Skin of body (tissue), 2 donors: ENCODE data around the gene ANKRD17. TPM values are rescaled to one million over a fixed set of nuclear protein-coding genes. Genes with fewer than 3 reads are reported as not detected.
"Not testable (repeated sequence)": the region's sequence is repeated elsewhere in the genome, so short reads cannot be mapped to it uniquely, and the experiment has no call there.

Experiments
- DNase-seq: peaks from one replicate; lab custom pipeline; 2025; lab: John Stamatoyannopoulos, UW
- total RNA-seq: library from RNA; depleted of rRNA; stranded (reverse); fragments of >200 nt; gene quantifications from one replicate; pipeline ENCODE4 v1.2.3, GENCODE V29; 2014

ANKRD17 gene
- total RNA-seq, 1 donor from 2014 or later, result 54.0 TPM

GRCh38 chr4:73248821-73249220, 9.8 kb downstream of the ANKRD17 start:
- DNase-seq, result no peak

DNA sequence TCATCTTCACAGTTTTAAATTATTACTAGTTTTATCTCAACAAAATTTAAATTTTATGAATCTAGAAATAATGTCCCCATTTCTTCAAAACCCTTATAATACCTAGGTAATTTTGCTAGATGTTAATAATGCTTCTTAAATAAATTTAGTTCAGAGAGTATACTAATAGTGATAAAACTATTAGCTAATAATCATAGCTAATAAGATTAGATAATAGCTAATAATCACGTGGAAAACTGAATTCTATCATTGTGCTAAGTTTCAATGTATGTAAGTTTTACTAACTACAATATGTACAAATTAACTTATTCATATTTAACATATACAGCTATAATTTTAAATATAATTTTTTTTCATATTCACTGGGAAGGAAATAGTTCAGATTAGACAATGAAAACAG, 10.2 kb downstream of the ANKRD17 start:
- no peak for DNase-seq

DNA sequence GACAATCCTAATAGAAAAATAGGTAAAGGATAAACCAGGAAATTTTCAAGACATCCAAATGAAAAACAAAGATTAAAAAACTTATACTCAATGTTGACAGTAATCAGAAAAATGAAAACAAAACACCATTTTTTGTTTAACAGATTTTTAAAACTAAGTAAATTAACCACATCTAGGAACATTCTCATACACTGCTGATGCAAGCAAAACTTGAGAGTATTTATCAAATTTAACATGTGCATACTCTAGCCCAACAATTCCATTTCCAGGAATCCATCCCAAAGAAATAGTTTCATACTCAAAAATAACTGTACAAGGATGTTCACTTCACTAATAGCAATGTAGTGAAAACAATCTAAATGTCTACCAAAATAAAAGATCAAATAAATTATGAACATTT, 11.5 kb downstream of the ANKRD17 start:
- no peak for DNase-seq

GRCh38 chr4:73245955-73246354, 12.6 kb downstream of the ANKRD17 start:
- DNase-seq, result no peak

DNA sequence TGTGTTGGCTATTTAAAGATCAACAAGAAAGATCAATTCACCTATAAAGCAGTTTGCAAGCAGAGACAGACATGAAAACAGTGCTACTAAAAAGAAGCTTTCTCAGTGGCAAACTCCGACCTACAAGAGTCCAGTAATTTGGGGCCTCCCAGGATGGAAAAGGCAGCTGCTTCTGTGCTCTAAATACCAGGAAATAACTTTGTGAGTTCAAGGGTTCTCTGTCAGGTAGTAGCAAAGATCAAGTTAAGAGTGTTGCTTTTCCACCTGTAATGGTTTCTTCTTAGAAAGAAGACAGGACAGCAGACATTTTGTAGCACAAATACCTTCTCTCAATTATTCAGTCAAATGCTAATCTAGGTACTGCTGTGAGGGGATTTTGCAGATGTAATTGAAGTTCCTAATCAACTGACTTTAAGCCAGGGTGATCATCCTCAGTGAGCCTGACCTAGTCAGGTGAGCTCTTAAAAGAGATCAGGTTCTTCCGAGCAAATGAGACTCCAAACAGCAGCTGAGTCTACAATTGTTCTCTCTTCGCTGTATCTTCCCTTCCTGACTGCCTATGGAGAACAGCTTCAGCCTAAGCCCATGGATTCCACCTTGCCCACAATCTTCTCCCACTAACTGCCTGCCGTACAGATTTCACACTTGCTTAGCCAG, 13.5 kb downstream of the ANKRD17 start:
- no peak for DNase-seq

GRCh38 chr4:73237044-73237443, 21.6 kb downstream of the ANKRD17 start:
- no peak for DNase-seq

DNA sequence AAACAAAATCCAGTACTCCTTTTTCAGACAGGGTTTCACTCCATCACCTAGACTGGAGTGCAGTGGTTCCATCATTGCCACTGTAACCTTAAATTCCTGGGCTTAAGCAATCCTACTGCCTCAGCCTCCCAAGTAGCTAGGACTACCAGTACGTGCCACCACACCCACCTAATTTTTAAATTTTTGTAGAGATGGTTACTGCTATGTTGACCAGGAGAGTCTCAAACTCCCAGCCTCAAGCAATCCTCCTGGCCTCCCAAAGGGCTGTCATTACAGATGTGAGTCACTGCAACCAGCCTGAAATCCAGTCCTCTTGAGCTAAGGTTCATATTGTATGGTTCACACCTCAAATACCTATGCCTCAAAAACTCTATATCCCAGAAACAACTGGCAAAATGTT, 22.4 kb downstream of the ANKRD17 start:
- DNase-seq, result no peak

GRCh38 chr4:73234712-73235111, 23.9 kb downstream of the ANKRD17 start:
- no peak for DNase-seq

GRCh38 chr4:73231518-73232487, 26.8 kb downstream of the ANKRD17 start:
- no peak for DNase-seq

- DNase-seq, result no peak
Observed at GRCh38 chr4:73230865-73231517, 27.6 kb downstream of the ANKRD17 start.

DNA sequence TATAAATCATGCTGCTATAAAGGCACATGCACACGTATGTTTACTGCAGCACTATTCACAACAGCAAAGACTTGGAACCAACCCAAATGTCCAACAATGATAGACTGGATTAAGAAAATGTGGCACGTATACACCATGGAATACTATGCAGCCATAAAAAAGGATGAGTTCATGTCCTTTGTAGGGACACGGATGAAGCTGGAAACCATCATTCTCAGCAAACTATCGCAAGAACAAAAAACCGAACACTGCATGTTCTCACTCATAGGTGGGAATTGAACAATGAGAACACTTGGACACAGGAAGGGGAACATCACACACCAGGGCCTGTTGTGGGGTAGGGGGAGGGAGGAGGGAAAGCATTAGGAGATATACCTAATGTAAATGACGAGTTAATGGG, 29.8 kb downstream of the ANKRD17 start:
- not testable (repeated sequence) for DNase-seq

GRCh38 chr4:73224886-73225285, 33.7 kb downstream of the ANKRD17 start:
- DNase-seq, result no peak

- no peak for DNase-seq
Observed at GRCh38 chr4:73223258-73223650, 35.3 kb downstream of the ANKRD17 start.

- DNase-seq, result peak; percentile 99
Observed at GRCh38 chr4:73222466-73223257, 35.9 kb downstream of the ANKRD17 start.

DNA sequence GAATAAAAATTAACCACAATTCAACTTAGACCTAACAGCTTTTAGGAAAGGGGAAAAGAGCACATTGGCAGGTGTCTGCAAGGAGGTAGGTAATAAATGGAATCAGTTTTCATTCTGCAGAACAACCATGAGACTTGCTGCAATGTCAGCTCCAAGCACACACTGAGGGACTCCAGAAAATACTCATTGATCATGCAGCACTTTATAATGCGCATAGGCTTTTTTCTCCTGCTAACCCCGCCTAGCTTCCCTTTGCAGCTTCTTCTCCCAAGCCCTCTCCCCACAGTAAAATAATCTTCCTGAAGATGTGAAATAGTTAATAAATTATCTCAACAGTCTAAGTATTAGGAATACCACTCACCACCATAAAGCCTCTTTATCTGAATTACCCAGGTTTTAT, 36.9 kb downstream of the ANKRD17 start:
- DNase-seq, result no peak

GRCh38 chr4:73220815-73221214, 37.8 kb downstream of the ANKRD17 start:
- no peak for DNase-seq

GRCh38 chr4:73213916-73214653, 44.5 kb downstream of the ANKRD17 start:
- no peak for DNase-seq

DNA sequence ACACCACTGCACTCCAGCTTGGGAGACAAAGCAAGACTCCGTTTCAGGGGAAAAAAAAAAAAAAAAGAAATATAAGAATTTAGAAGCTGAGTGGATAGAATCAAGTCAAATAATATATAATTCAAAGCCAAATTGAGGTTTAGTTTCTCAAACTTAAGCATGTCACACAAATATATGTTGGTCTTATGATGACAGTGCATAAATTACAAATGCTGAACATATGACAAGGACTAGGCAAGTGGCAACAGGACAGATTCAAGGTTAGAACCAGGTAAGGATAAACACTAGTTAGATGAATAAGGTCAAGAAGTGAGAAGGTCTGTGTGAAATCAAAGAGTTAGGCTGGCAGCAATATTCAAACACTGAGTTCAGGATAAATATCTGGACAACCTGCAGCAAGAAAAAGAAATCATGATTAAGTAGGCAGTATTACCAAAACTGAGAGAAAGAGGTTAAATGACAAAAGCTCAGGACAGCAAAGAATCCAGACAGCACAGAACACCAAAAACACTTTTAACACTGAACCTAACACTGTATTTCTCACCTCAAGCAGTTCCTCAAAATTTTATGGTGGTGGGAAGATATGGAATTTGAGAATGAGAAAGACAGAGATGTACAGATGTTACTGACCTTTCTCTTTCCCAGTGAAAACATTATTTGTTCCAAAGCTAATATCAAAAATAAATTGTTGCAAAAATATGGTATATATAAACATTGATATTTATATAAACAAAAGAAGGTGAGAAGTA, 45.4 kb downstream of the ANKRD17 start:
- DNase-seq, result no peak

DNA sequence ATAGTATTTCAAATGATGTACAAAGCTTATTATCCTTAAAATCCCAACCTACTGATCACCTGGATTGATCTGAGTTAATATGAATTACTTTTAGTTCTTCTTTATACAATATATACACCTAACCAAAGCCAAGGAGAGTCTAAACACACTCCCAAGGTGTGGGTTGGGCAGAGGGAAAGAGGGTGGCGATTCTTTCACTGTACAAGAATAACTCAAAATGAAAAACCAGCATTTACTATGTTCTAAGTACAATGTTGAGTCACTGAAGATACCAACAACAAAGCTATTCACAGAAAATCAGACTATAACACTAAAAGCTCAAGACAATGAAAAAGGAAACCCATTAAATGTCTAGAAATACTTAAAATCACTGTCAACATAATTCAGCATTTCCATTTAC, 46.6 kb downstream of the ANKRD17 start:
- DNase-seq, result no peak

DNA sequence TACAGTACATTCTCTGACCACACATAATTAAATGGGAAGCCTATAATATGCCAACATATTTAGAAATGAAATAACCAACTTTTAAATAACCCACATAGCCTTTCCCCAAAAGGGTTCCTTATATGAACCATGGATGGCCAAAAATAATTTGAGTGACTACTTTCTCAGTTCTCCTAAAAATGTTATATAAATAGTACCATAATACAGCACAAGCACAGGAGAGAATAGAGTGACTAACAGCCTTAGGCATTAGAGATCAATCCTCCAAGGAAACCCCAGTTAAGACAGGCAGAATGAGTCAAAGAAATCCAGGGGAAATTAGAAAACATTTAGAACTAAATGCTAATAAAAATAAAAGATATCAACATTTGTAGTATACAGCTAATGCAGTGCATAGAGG, 50.2 kb downstream of the ANKRD17 start:
- no peak for DNase-seq
